ENCODE data around the gene NOP14. TPM values are rescaled to one million over a fixed set of nuclear protein-coding genes. Genes with fewer than 3 reads are reported as not detected.
A peak's percentile ranks its signal among the peaks of the same experiment; 100 is the strongest.

The NOP14 gene
- total RNA-seq, 6 experiments from 2014 or later, result 16.1 to 24.7 (median 19.5) TPM

GRCh38 chr4:2953496-2953895 is 9.7 kb downstream of the NOP14 start:
- no peaks in the 10 kb centered on the region for H3K27me3 ChIP-seq
- H3K27ac ChIP-seq, result peak overlapping the region; percentile 44 to 92 (median 91)
- peak; percentile 78 to 88 (median 85) for ATAC-seq
- DNase-seq, result peak; percentile 34 to 82 (median 72)
- intact Hi-C loops (cut with DNase I), result no loop called here
- H3K4me1 ChIP-seq, result peaks cover 0 to 32% (median 16%) of the 10 kb centered on the region in 4 donors
- no peaks in the 10 kb centered on the region for H3K9me3 ChIP-seq
- H3K36me3 ChIP-seq, result peaks cover 7 to 71% (median 27%) of the 10 kb centered on the region in 4 donors
- peak overlapping the region in 1 of 3 donors; percentile 37 for H3K4me3 ChIP-seq
- TF ChIP-seq CTCF (IDR thresholded peaks at IDR 0.05) (no peak), POLR2A (IDR thresholded peaks at IDR 0.05) (no peak)
- WGBS (ENCODE audit: insufficient coverage, low coverage, low lambda C conversion rate, missing lambda C conversion rate), result 37% methylated on average over 6 of the region's 6 CpGs

GRCh38 chr4:2950221-2950989 is 12.8 kb downstream of the NOP14 start:
- ATAC-seq, result no peak
- intact Hi-C loops (cut with DNase I), result no loop called here
- H3K9me3 ChIP-seq, result no peaks in the 10 kb centered on the region
- 85% methylated on average over 10 of the region's 16 CpGs for WGBS (ENCODE audit: insufficient coverage, low coverage, low lambda C conversion rate, missing lambda C conversion rate)
- peak in 2 of 3 donors; percentile 40 to 41 for DNase-seq
- no peak overlapping the region for H3K4me3 ChIP-seq
- peaks cover 7 to 66% (median 29%) of the 10 kb centered on the region in 4 donors for H3K36me3 ChIP-seq
- peaks cover 0 to 55% (median 27%) of the 10 kb centered on the region in 4 donors for H3K4me1 ChIP-seq
- TF ChIP-seq CTCF (IDR thresholded peaks at IDR 0.05) (no peak), POLR2A (IDR thresholded peaks at IDR 0.05) (no peak)
- H3K27ac ChIP-seq, result no peak overlapping the region
- H3K27me3 ChIP-seq, result no peaks in the 10 kb centered on the region

- DNase-seq (peak in 1 of 3 donors; percentile 34), ATAC-seq (no peak)
- intact Hi-C loops (cut with DNase I), result no loop called here
- Histone ChIP-seq H3K9me3 (no peaks in the 10 kb centered on the region), H3K4me3 (no peak overlapping the region), H3K4me1 (peaks cover 0 to 55% (median 26%) of the 10 kb centered on the region in 4 donors), H3K36me3 (peaks cover 10 to 72% (median 34%) of the 10 kb centered on the region in 4 donors), H3K27ac (no peak overlapping the region), H3K27me3 (no peaks in the 10 kb centered on the region)
- no peak for TF ChIP-seq CTCF (IDR thresholded peaks at IDR 0.05)
- TF ChIP-seq POLR2A (IDR thresholded peaks at IDR 0.05), result no peak
- 93% methylated on average over 9 of the region's 11 CpGs for WGBS (ENCODE audit: insufficient coverage, low coverage, low lambda C conversion rate, missing lambda C conversion rate)
Observed at GRCh38 chr4:2949782-2950125, 13.5 kb downstream of the NOP14 start.

GRCh38 chr4:2948895-2949781 is 14.1 kb downstream of the NOP14 start:
- H3K36me3 ChIP-seq, result peaks cover 11 to 74% (median 37%) of the 10 kb centered on the region in 4 donors
- intact Hi-C loops (cut with DNase I), result no loop called here

More at GRCh38 chr4:2948895-2949781, 14.1 kb downstream of the NOP14 start:
- H3K9me3 ChIP-seq, result no peaks in the 10 kb centered on the region
- H3K4me1 ChIP-seq, result peaks cover 0 to 49% (median 24%) of the 10 kb centered on the region in 4 donors
- 82% methylated on average over 8 of the region's 14 CpGs for WGBS (ENCODE audit: insufficient coverage, low coverage, low lambda C conversion rate, missing lambda C conversion rate)
- no peaks in the 10 kb centered on the region for H3K27me3 ChIP-seq
- TF ChIP-seq CTCF (IDR thresholded peaks at IDR 0.05) (peak in 3 of 4 donors; percentile 37 to 55 (median 51)), POLR2A (IDR thresholded peaks at IDR 0.05) (no peak)
- peak overlapping the region in 2 of 3 donors; percentile 54 to 76 for H3K27ac ChIP-seq
- no peak overlapping the region for H3K4me3 ChIP-seq
- ATAC-seq, result peak; percentile 29 to 39 (median 38)
- DNase-seq, result peak in 2 of 3 donors; percentile 53 to 55
